K562 (cell line): ENCODE data around the gene ODF2. TPM values are rescaled to one million over a fixed set of nuclear protein-coding genes. Genes with fewer than 3 reads are reported as not detected.

ENCODE experiments used
- ATAC-seq: fragments of 200-7000 bp; cut with Tn5 transposase; 3 replicates; pipeline ENCODE4 v1.9.1; 2020; ENCODE audit warnings: moderate library complexity
- BruUV-seq: library from RNA; stranded (reverse); fragments of 400-500 nt; replicated peaks from 2 replicates; lab custom pipeline; 2021; lab: Mats Ljungman, UMichigan
- CTCF ChIA-PET: fragments of 300-600 bp; formaldehyde crosslinking; extraction: SDS; loops from one replicate; lab custom pipeline; 2021; ENCODE audit warnings: low intra/inter-chr PET ratio; lab: Yijun Ruan, JAX
- POLR2A ChIA-PET: fragments of 300-600, 350-650 bp; sonication (Branson Sonifier 250); formaldehyde crosslinking; extraction: SDS; loops from one replicate; lab custom pipeline; 2021; ENCODE audit warnings: antibody characterized with exemption, inconsistent platforms; lab: Yijun Ruan, JAX
- DNase-seq, 4 experiments: peaks; one replicate each; pipeline versions ENCODE4 v3.0.0 to v3.0.0-alpha.2; 2011 to 2018; ENCODE audit warnings: low spot score in 3 of 4, mixed read lengths in 3 of 4; ENCODE audit errors: extremely low read depth in 1 of 4
- FAIRE-seq: peaks from 2 replicates; lab custom pipeline; 2011; peaks lifted over from hg19 to GRCh38; lab: Jason Lieb, UNC
- H2AFZ ChIP-seq: 2 replicates; pipeline ENCODE4 v1.6.0; 2011; ENCODE audit warnings: low read depth, low read length, control low read depth, inconsistent platforms
- H3K27ac ChIP-seq: fragments of 200-600 bp; 3 replicates; pipeline ENCODE4 v1.8.0; 2011; ENCODE audit warnings: low read depth, mild to moderate bottlenecking, control low read depth, inconsistent platforms, low read length, moderate library complexity, mixed read lengths; ENCODE audit errors: extremely low read depth
- H3K27me3 ChIP-seq, 2 experiments: fragments of 300-600 bp in 1 of 2; 2 replicates in 1 of 2; 3 replicates in 1 of 2; pipeline versions ENCODE4 v1.6.0 to v1.8.0; 2011; ENCODE audit warnings: inconsistent platforms in 2 of 2, low read length in 2 of 2, mild to moderate bottlenecking in 1 of 2, mixed read lengths in 1 of 2, moderate library complexity in 1 of 2; ENCODE audit not compliant: control insufficient read depth in 2 of 2, insufficient read depth in 2 of 2
- H3K36me3 ChIP-seq: fragments of 300-600 bp; 3 replicates; pipeline ENCODE4 v1.8.0; 2011; ENCODE audit warnings: mild to moderate bottlenecking, low read length, inconsistent platforms; ENCODE audit not compliant: control insufficient read depth, insufficient read depth
- H3K4me1 ChIP-seq, 2 experiments: fragments of 200-600 bp in 1 of 2; replicated peaks in 1 of 2; 2 replicates in 1 of 2; 3 replicates in 1 of 2; pipeline versions ENCODE4 v1.5.1 to v1.8.0; 2011; ENCODE audit warnings: inconsistent platforms in 2 of 2, low read length in 2 of 2, mild to moderate bottlenecking in 1 of 2, mixed read lengths in 1 of 2, moderate library complexity in 1 of 2; ENCODE audit not compliant: control insufficient read depth in 2 of 2, insufficient read depth in 2 of 2
- H3K4me2 ChIP-seq: 2 replicates; pipeline ENCODE4 v1.6.1; 2011; ENCODE audit warnings: low read length, control low read depth, inconsistent platforms, mixed read lengths; ENCODE audit not compliant: insufficient read depth
- H3K4me3 ChIP-seq: fragments of 200-600 bp; sonication (generic), shearing (Covaris generic); 2 replicates; pipeline ENCODE4 v1.5.1; 2016; ENCODE audit warnings: control low read depth, inconsistent platforms
- H3K79me2 ChIP-seq: fragments of 200-600 bp; 3 replicates; pipeline ENCODE4 v1.8.0; 2011; ENCODE audit warnings: low read length, inconsistent platforms; ENCODE audit not compliant: control insufficient read depth, insufficient read depth
- H3K9ac ChIP-seq, 2 experiments: 2 replicates each; pipeline versions ENCODE4 v1.6.0 to v1.6.1; 2011; ENCODE audit warnings: low read depth in 2 of 2, low read length in 2 of 2, control low read depth in 1 of 2, inconsistent platforms in 1 of 2, mild to moderate bottlenecking in 1 of 2, mixed read lengths in 1 of 2; ENCODE audit not compliant: insufficient read depth in 1 of 2
- H3K9me1 ChIP-seq: one replicate; pipeline ENCODE4 v1.6.0; 2011; ENCODE audit warnings: inconsistent platforms, mild to moderate bottlenecking, low read length, moderate library complexity; ENCODE audit not compliant: control insufficient read depth, insufficient read depth
- H3K9me3 ChIP-seq: replicated peaks from 2 replicates; pipeline ENCODE4 v1.5.1; 2011; ENCODE audit warnings: low read depth, low read length, inconsistent platforms; ENCODE audit not compliant: control insufficient read depth, insufficient read depth
- H4K20me1 ChIP-seq: replicated peaks from 2 replicates; pipeline ENCODE4 v1.6.1; 2011; ENCODE audit warnings: low read length, inconsistent platforms, mixed read lengths; ENCODE audit not compliant: control insufficient read depth, insufficient read depth
- AFF4 ChIP-seq: sonication (generic); formaldehyde crosslinking; IDR thresholded peaks from 2 replicates; pipeline ENCODE4 v1.8.0; 2023; ENCODE audit warnings: mild to moderate bottlenecking, missing genetic modification reagents
- DACH1 ChIP-seq: fragments of 450-650 bp; IDR thresholded peaks from 2 replicates; pipeline ENCODE4 v1.6.1; 2018; ENCODE audit not compliant: partially characterized antibody
- MTA1 ChIP-seq: fragments of 450-650 bp; IDR thresholded peaks from 2 replicates; pipeline ENCODE4 v1.6.1; 2017; ENCODE audit warnings: borderline replicate concordance
- PHB2 ChIP-seq: fragments of 450-650 bp; IDR thresholded peaks from 2 replicates; pipeline ENCODE4 v1.6.1; 2017; ENCODE audit warnings: low read depth
- TEAD4 ChIP-seq, 2 experiments: sonication (generic) in 1 of 2; formaldehyde crosslinking in 1 of 2; IDR thresholded peaks; 2 replicates each; pipeline versions ENCODE4 v1.6.1 to v1.8.0; 2012 to 2022; ENCODE audit warnings: borderline replicate concordance in 1 of 2, inconsistent platforms in 1 of 2, low read length in 1 of 2, mild to moderate bottlenecking in 1 of 2, missing genetic modification reagents in 1 of 2
- TFAP4 ChIP-seq: sonication (generic); formaldehyde crosslinking; IDR thresholded peaks from 2 replicates; pipeline ENCODE4 v1.8.0; 2022; ENCODE audit warnings: missing genetic modification reagents, mild to moderate bottlenecking, moderate library complexity, borderline replicate concordance
- U2AF1 ChIP-seq: fragments of 200-400 bp; formaldehyde crosslinking; optimal IDR thresholded peaks from 2 replicates; pipeline ENCODE3; 2017; ENCODE audit warnings: mild to moderate bottlenecking, low read depth, low read length, moderate library complexity
- XRCC3 ChIP-seq: fragments of 450-650 bp; IDR thresholded peaks from 2 replicates; pipeline ENCODE4 v1.6.1; 2017; ENCODE audit warnings: mild to moderate bottlenecking, moderate library complexity
- ZBTB17 ChIP-seq: fragments of 450-650 bp; formaldehyde crosslinking; IDR thresholded peaks from 2 replicates; pipeline ENCODE4 v1.4.0; 2020; ENCODE audit warnings: mild to moderate bottlenecking
- ZNF282 ChIP-seq: sonication (generic); formaldehyde crosslinking; IDR thresholded peaks from 2 replicates; pipeline ENCODE4 v1.8.1; 2023; ENCODE audit warnings: missing genetic modification reagents
- ZNF707 ChIP-seq: fragments of 250-450 bp; sonication (Bioruptor Pico); conservative IDR thresholded peaks from 2 replicates; pipeline ENCODE4 v1.8.0; 2022; ENCODE audit warnings: inconsistent platforms, mild to moderate bottlenecking, moderate library complexity
- WGBS: fragments of 100-300 bp; shearing (Covaris generic); methylation state at CpG from one replicate; pipeline ENCODE4 v1.1.6; 2016; ENCODE audit warnings: low coverage, mixed read lengths; ENCODE audit not compliant: insufficient coverage; ENCODE audit errors: missing lambda C conversion rate; 5-methylcytosine and 5-hydroxymethylcytosine counted together
- in situ Hi-C: fragments of 300-500 bp; cut with MboI; formaldehyde crosslinking; loops from 4 replicates; pipeline ENCODE4 v1.15.0; 2018; ENCODE audit warnings: inconsistent platforms, mixed read lengths
- intact Hi-C: fragments of 100-400 bp; cut with micrococcal nuclease; formaldehyde crosslinking; loops from 2 replicates; pipeline ENCODE4 v1.14.2; 2022
- polyA plus RNA-seq, 8 experiments: library from polyadenylated mRNA; depleted of rRNA in 4 of 8; stranded (reverse) in 5 of 8; unstranded in 3 of 8; fragments of >200 nt; fragmentation: Nextera tagmentation in 2 of 8; fragmentation: Illumina TruSeq in 1 of 8; extraction: Ambion mirVana in 2 of 8; extraction: Trizol in 1 of 8; gene quantifications; 2 replicates each; pipeline versions ENCODE4 v1.2.1 to v1.2.3, GENCODE V29; 2011 to 2014; ENCODE audit warnings: inconsistent platforms in 1 of 8, missing spikeins in 1 of 8
- total RNA-seq, 7 experiments: library from RNA; depleted of rRNA in 6 of 7; stranded (reverse); fragments of >200 nt in 6 of 7; fragmentation: Illumina TruSeq in 2 of 7; extraction: Trizol in 2 of 7; gene quantifications; 2 replicates each; pipeline versions ENCODE4 v1.2.1 to v1.2.3, GENCODE V29; 2011 to 2021; ENCODE audit warnings: low replicate concordance in 1 of 7

The ODF2 gene
- total and polyA plus RNA-seq, 9 of the 15 experiments (the other 6 are each of a cell fraction or from before 2014, with no cell fraction given): 16.5 to 83.2 (median 69.7) TPM

- no TSS peak for BruUV-seq
- WGBS: 15% methylated on average over 11 of the region's 11 CpGs
- POLR2A ChIA-PET: interaction anchor here (0.7 to 2.0 kb wide), 4 partner anchors 8 to 50 kb away, joined by 3 to 12 read pairs (median 4); partner anchors contain the start of gene CERCAM
- Histone ChIP-seq H3K9me1 (no peaks in the 10 kb centered on the region), H3K4me3 (no peak overlapping the region), H3K36me3 (no peaks in the 10 kb centered on the region), H3K27ac (no peak overlapping the region), H4K20me1 (no peaks in the 10 kb centered on the region), H2AFZ (no peak overlapping the region), H3K4me2 (no peak overlapping the region)
- intact Hi-C loops: loop anchor here (1.0 to 10.0 kb wide), 4 partner anchors 49 to 284 kb away; partner anchors contain the start of gene PTGES2
- no peak for DNase-seq
- no peak for TF ChIP-seq U2AF1
- no peak for TF ChIP-seq ZNF282 (CRISPR knock-in tag)
- no peak for TF ChIP-seq TEAD4 (IDR thresholded peaks at IDR 0.05; ENCODE audit: low read length)
- TF ChIP-seq TEAD4 (CRISPR knock-in tag; IDR thresholded peaks at IDR 0.05; ENCODE audit: borderline replicate concordance): no peak
- TF ChIP-seq DACH1: peak; percentile 30
- no peak for TF ChIP-seq PHB2
- TF ChIP-seq XRCC3: no peak
- no peak for TF ChIP-seq MTA1
- TF ChIP-seq TFAP4 (CRISPR knock-in tag): peak; percentile 59; the same call in 1 of the 2 replicates
- no peak for TF ChIP-seq ZBTB17 (CRISPR knock-in tag)
- TF ChIP-seq AFF4 (CRISPR knock-in tag): no peak
- TF ChIP-seq ZNF707 (CRISPR knock-in tag): peak; percentile 79; the same call in 1 of the 2 replicates
- TF ChIP-seq, all 486 proteins: peak for 3
- Histone ChIP-seq H3K79me2 (no peaks in the 10 kb centered on the region), H3K27me3 (no peaks in the 10 kb centered on the region; a peak in 1 of 5 replicates), H3K4me1 (peaks cover 8 to 20% of the 10 kb centered on the region in 2 experiments; a peak in 4 of 5 replicates), H3K9me3 (no peaks in the 10 kb centered on the region), H3K9ac (peak overlapping the region in 1 of 2 experiments; percentile 14; a peak in 1 of 4 replicates)
- ATAC-seq (no peak), FAIRE-seq (no peak)
- CTCF ChIA-PET: interaction anchor here (0.7 to 3.3 kb wide), 4 partner anchors 49 to 219 kb away, joined by 3 to 37 read pairs (median 9); no protein-coding TSS in a partner anchor
- in situ Hi-C loops: no loop called here
Observed at GRCh38 chr9:128411364-128412119, 44.3 kb upstream of the ODF2 start.
